ENCODE data around the gene ACAA1.
"Not testable (repeated sequence)": the region's sequence is repeated elsewhere in the genome, so short reads cannot be mapped to it uniquely, and the experiment has no call there.

GRCh38 chr3:38077073-38077472, 59.9 kb downstream of the ACAA1 start:
- TF ChIP-seq CTCF (conservative IDR thresholded peaks at IDR 0.05; ENCODE audit: low read depth, low read length); EZH2 (IDR thresholded peaks at IDR 0.05; ENCODE audit: borderline replicate concordance, low read depth, low read length, poor library complexity, severe bottlenecking): not testable (repeated sequence)

Data from A673 (cell line).